Aorta (tissue), 5 donors: ENCODE measurements around the gene HSD11B2. TPM values are rescaled to one million over a fixed set of nuclear protein-coding genes. Genes with fewer than 3 reads are reported as not detected.

ENCODE experiments used
- ATAC-seq: fragments of 200-7000 bp; cut with Tn5 transposase; one replicate; pipeline ENCODE4 v1.9.1; 2022; ENCODE audit warnings: moderate library complexity; ENCODE audit not compliant: low FRiP score
- DNase-seq, 2 donors: peaks; one replicate each; pipeline ENCODE4 v3.0.0-alpha.2; 2020
- H3K27ac ChIP-seq, 2 donors: one replicate each; pipeline ENCODE4 v1.5.1; 2013; ENCODE audit warnings: low read length in 2 of 2, mild to moderate bottlenecking in 2 of 2, moderate library complexity in 2 of 2, control low read depth in 1 of 2, inconsistent platforms in 1 of 2, low read depth in 1 of 2
- H3K27me3 ChIP-seq, 2 donors: one replicate each; pipeline ENCODE4 v1.6.1; 2013; ENCODE audit warnings: control low read depth in 1 of 2, low read length in 1 of 2, mild to moderate bottlenecking in 1 of 2, moderate library complexity in 1 of 2; ENCODE audit not compliant: insufficient read depth in 2 of 2, control insufficient read depth in 1 of 2
- H3K36me3 ChIP-seq, 2 donors: one replicate each; pipeline ENCODE4 v1.6.1; 2013; ENCODE audit warnings: control low read depth in 1 of 2, low read length in 1 of 2, mild to moderate bottlenecking in 1 of 2; ENCODE audit not compliant: insufficient read depth in 2 of 2, control insufficient read depth in 1 of 2
- H3K4me1 ChIP-seq, 2 donors: one replicate each; pipeline ENCODE4 v1.6.1; 2013; ENCODE audit warnings: low read length in 2 of 2, control low read depth in 1 of 2, mild to moderate bottlenecking in 1 of 2, moderate library complexity in 1 of 2; ENCODE audit not compliant: insufficient read depth in 2 of 2, control insufficient read depth in 1 of 2
- H3K4me3 ChIP-seq, 2 donors: one replicate each; pipeline ENCODE4 v1.5.1; 2013; ENCODE audit warnings: low read length in 2 of 2, control low read depth in 1 of 2, mild to moderate bottlenecking in 1 of 2
- H3K9me3 ChIP-seq: one replicate; pipeline ENCODE4 v1.6.1; 2013; ENCODE audit warnings: mild to moderate bottlenecking, low read length; ENCODE audit not compliant: control insufficient read depth
- WGBS, 2 donors: extraction: QIAGEN DNeasy Blood & Tissue Kit; methylation state at CpG; one replicate each; pipeline ENCODE4 v1.1.7; 2013; 5-methylcytosine and 5-hydroxymethylcytosine counted together
- intact Hi-C, 2 donors: fragments of 100-400 bp; cut with DNase I; formaldehyde crosslinking; loops; one replicate each; pipeline versions ENCODE4 v1.14.2 to v1.15.0; 2022
- polyA plus RNA-seq, 2 donors: library from polyadenylated mRNA; stranded (reverse); fragments of 200-250 nt; gene quantifications; one replicate each; pipeline ENCODE4 v1.2.3, GENCODE V29; 2013
- total RNA-seq, 2 donors: library from RNA; stranded (reverse); fragmentation: NEBNext Ultra II Directional; extraction: Animal tissue kit (Norgen Biotek cat#: 25700); gene quantifications; one replicate each; pipeline ENCODE4 v1.2.1, GENCODE V29; 2021
- donor health status: healthy with polysubstance abuse.
- donor health status: Bipolar disorder and iron deficiency.
- donor health status: DM: no; HTN: no; CAD: no.
- donor health status: DM: no; HTN: no; CAD: no.
- donor health status: DM: yes; HTN: yes; CAD: no.

HSD11B2 gene
- total and polyA plus RNA-seq, 4 donors, result 1.1 to 13.3 TPM; not detected in 2

DNA sequence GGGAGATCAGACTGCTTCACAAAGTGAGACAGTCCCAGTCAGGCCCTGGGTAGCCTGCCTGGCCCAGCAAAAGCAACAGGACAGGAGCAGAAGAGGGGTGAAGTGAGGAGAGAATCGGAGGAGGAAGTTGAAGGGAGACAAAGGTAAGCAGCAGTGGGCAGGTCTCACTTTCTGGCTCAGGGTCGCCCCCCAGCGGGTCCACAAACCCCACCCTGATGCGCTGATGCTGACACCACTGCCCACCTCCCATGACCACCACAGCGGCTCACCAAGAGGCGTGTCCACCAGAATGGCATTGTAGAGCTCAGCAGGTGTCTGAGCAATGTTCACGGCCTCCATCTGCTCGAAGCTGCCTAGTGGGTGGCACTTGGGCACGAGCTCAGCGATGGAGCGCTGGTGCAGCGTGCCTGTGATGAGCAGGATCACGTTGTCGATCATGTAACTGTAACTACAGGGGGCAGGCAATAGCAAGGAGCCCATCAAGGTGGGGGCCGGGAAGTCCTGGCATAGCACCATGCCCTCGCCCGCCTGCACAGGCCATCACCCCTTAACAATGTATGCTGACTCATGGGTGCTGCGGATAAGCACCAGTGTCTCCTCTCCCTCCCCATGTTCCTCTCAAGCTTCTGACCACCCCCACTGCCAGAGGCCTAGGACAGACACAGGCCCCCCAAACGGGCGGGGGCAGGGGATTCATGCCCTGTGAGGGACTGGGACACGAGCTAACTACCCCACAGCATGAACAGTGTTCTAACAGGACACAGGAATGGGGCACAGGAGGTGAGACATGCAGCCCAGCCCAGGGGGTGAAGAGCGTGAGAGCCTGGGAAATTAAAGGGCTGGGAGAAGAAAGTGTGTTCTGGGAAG is 13.6 kb downstream of the HSD11B2 start:
- ATAC-seq, result no peak
- intact Hi-C loops, result no loop called here
- H3K27me3 ChIP-seq, result no peaks in the 10 kb centered on the region
- 87 to 88% methylated on average over 22 of the region's 22 CpGs for WGBS, 2 donors
- H3K9me3 ChIP-seq, result no peaks in the 10 kb centered on the region
- H3K36me3 ChIP-seq, result no peaks in the 10 kb centered on the region
- H3K4me3 ChIP-seq, result no peak overlapping the region
- no peak for DNase-seq
- no peaks in the 10 kb centered on the region for H3K4me1 ChIP-seq
- H3K27ac ChIP-seq, result no peak overlapping the region

DNA sequence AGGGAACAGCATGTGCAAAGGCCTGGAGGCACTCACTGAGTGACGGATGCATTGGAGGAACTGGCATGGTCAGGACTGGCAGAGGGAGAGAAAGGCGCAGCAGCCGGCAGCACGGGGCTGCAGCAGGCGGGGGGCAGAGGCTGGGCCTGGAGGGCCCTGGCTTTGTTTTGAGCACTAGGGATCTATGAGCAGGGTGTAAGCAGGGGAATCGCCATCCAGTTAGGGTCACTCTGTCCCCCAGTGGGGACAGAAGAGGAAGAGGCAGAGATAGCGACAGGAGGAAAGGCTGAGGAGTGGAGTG is 14.2 kb downstream of the HSD11B2 start:
- H3K9me3 ChIP-seq, result no peaks in the 10 kb centered on the region
- no peak overlapping the region for H3K4me3 ChIP-seq
- intact Hi-C loops, result no loop called here
- H3K4me1 ChIP-seq, result no peaks in the 10 kb centered on the region
- H3K36me3 ChIP-seq, result peaks cover 0 to 2% of the 10 kb centered on the region in 2 donors
- H3K27ac ChIP-seq, result no peak overlapping the region
- DNase-seq (no peak), ATAC-seq (no peak)
- H3K27me3 ChIP-seq, result no peaks in the 10 kb centered on the region
- WGBS, 2 donors, result 91 to 93% methylated on average over 7 of the region's 7 CpGs

DNA sequence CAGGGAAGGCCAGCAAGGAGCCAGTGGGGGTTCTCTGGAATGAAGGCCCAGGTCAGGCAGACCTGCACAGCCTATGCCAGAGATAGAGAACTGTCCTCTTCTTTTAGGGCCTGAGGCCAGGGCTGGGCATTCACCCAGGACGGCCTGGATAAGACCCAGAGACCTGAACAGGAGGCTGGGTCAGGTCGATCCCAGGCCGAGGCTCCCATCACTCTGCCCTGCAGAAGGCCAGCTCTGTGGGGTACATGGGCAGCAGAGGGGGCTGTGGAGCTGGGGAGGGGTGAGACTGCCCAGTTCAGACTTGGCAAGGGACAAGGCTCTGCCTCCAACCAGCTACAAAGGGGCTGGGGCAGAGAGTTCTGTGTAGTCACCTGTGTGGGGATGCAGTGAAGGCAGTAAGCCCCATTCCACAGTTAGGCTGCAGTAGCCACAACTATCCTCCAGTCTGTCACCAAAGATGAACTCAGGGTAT is 14.6 kb downstream of the HSD11B2 start:
- H3K36me3 ChIP-seq, result peaks cover 0 to 2% of the 10 kb centered on the region in 2 donors
- DNase-seq (no peak), ATAC-seq (no peak)
- 71 to 74% methylated on average over 3 of the region's 3 CpGs for WGBS, 2 donors
- no peaks in the 10 kb centered on the region for H3K27me3 ChIP-seq
- intact Hi-C loops, result no loop called here
- H3K9me3 ChIP-seq, result no peaks in the 10 kb centered on the region
- no peaks in the 10 kb centered on the region for H3K4me1 ChIP-seq
- no peak overlapping the region for H3K4me3 ChIP-seq
- no peak overlapping the region for H3K27ac ChIP-seq

DNA sequence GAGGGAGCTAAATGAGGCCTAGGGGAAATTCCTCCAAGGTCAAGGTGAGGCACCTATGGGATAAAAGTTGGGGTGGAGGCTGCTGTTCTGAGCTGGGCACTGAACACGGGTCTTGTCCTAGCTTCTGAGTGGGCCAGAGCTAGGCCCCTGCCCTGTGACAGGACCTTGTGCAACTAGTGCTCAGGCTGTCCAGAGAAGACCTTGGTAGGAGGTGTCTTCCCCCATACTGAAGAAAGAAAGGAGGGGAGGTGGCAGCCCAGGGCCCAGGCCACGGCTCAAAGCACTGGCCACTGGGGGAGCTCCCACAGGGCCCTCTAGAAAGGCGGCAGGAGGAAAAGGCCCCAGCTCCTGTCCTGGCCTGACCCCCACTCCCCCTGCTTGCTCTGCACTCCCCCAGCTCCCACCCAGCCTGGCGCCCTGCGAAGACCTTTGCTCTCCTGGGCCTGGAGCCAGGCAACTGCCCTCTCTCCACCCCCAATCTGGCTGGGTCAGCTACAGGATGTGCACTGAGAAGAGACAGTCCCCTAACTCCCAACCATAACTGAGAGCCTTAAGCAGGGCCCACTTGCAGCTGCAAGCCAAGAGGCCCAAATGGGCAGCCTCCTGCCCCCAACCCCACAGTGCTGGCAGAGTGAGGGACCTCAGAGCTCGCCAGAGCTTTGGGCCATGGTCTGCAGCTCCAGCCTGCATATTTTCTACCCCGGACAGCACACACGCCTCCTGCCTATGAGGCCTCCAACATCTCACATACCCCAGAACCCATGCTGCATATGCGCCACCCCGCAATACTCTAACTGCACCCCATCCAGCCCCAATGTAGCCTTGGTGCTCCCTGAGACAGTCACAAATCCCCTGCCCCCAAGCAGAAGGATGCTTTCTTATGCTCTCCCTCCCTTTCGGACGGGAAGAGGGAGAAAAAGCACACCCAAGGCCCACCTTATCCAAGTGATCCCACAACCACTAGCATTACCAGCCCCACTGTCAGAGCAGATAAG is 15.3 kb downstream of the HSD11B2 start:
- H3K9me3 ChIP-seq, result no peaks in the 10 kb centered on the region
- no peak for DNase-seq
- WGBS, 2 donors, result 84 to 85% methylated on average over 11 to 12 of the region's 12 CpGs
- intact Hi-C loops, result no loop called here
- H3K36me3 ChIP-seq, result peaks cover 0 to 2% of the 10 kb centered on the region in 2 donors
- ATAC-seq, result no peak
- no peak overlapping the region for H3K4me3 ChIP-seq
- no peaks in the 10 kb centered on the region for H3K4me1 ChIP-seq
- no peak overlapping the region for H3K27ac ChIP-seq
- no peaks in the 10 kb centered on the region for H3K27me3 ChIP-seq

DNA sequence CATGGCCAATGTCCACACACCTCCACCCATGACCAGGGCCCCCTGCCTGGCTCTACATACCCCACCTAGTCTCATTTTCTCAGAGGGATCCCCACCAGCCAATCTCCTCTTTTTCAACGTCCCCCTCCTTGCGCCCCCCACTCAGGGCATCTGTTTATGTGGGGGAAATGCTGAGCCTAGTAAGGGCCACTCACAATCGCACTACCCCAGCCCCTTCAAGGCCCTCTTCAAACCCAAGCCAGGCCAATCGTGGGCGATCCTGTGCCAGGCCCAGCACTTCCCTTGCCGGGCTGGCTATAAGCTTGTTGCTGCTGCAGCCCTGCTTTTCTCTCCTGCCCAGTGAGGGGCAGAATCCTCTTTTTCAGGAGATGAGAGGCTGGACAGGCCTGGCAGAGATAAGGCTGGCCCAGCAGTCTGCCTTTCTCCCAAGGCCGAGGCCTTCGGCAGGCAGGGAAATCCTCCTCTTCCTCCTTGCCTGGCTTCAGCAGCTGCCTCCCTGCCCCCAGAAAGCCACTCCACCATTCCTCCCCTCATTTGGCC is 16.1 kb downstream of the HSD11B2 start:
- H3K27me3 ChIP-seq, result no peaks in the 10 kb centered on the region
- 91 to 96% methylated on average over 8 of the region's 8 CpGs for WGBS, 2 donors
- H3K9me3 ChIP-seq, result no peaks in the 10 kb centered on the region
- H3K4me3 ChIP-seq, result no peak overlapping the region
- no peaks in the 10 kb centered on the region for H3K4me1 ChIP-seq
- peaks cover 0 to 2% of the 10 kb centered on the region in 2 donors for H3K36me3 ChIP-seq
- intact Hi-C loops, result no loop called here
- no peak overlapping the region for H3K27ac ChIP-seq
- DNase-seq (no peak), ATAC-seq (no peak)

DNA sequence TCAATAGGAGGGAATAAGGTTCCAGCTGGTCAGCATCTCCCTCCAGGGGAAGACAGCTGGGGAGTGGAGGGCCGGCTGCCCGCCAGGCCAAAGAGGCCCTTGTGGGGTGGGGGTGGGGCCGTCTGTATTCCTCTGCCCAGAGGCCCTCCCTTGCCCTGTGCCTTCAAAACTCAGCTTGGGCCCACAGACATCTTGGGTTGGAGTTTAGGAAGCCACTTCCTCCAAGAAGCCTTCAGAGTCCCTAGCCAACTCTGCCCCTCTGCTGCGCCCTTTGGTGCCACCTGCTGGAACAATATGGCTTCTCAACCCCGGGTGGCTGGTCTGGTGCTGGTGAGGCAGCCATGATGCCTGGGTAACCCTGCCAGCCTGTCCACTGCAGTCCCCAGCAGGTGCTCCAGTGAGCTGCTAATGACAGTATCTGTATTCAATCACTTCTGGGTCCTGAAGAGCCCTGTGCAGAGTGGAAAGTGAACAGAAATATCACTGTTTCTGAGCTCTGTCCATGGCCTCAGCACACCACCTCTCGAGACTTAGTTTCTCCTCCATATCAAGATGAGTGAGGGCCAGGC is 16.7 kb downstream of the HSD11B2 start:
- no peaks in the 10 kb centered on the region for H3K4me1 ChIP-seq

DNA sequence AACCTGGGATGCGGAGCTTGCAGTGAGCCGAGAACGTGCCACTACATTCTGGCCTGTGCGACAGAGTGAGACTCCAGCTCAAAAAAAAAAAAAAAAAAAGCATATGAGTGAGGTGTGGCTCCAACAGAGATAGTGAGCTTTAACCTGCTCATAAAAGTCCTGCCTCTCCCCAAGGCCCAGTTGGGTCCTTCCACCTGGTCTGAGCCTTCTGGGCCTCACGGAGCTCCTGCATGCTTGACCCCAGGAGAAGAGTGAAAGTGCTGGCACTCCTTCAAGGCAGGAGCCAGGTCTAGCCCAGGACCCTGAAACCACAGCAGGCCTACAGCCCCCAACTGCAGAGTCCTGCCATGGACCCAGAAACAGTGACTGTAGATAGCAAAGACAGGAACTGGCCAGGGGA is 17.7 kb downstream of the HSD11B2 start:
- no peaks in the 10 kb centered on the region for H3K9me3 ChIP-seq
- H3K27ac ChIP-seq, result no peak overlapping the region
- no peaks in the 10 kb centered on the region for H3K4me1 ChIP-seq
- intact Hi-C loops, result no loop called here
- 95 to 99% methylated on average over 5 of the region's 5 CpGs for whole genome bisulfite sequencing, 2 donors
- no peak for DNase-seq
- no peak for ATAC-seq
- no peak overlapping the region for H3K4me3 ChIP-seq
- H3K27me3 ChIP-seq, result no peaks in the 10 kb centered on the region
- peaks cover 0 to 4% of the 10 kb centered on the region in 2 donors for H3K36me3 ChIP-seq

More for the DNA sequence above, 16.7 kb downstream of the HSD11B2 start:
- Histone ChIP-seq H3K27ac (no peak overlapping the region), H3K4me3 (no peak overlapping the region), H3K36me3 (peaks cover 0 to 2% of the 10 kb centered on the region in 2 donors), H3K27me3 (no peaks in the 10 kb centered on the region), H3K9me3 (no peaks in the 10 kb centered on the region)
- DNase-seq (no peak), ATAC-seq (no peak)
- whole genome bisulfite sequencing, 2 donors, result 81 to 84% methylated on average over 6 of the region's 6 CpGs
- intact Hi-C loops, result no loop called here

DNA sequence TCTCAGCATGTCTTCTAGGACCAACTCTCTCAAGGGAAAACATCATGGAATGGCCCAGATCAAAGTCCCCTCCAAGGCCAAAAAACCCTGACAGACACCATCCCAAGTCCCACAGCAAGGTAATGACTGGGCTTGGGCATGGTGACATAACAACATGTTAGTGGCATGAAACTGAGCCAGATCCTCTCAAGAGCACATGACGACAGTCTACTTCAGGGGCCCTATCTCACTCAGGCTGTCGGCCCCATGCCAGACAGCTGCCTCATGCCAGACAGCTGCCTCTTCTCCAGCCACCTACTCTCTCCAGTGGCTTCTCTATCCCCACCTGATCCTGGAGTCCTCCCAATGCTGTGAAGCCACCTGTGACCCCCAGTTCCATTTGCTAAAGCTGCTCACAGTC is 18.4 kb downstream of the HSD11B2 start:
- Histone ChIP-seq H3K4me3 (no peak overlapping the region), H3K27me3 (no peaks in the 10 kb centered on the region), H3K4me1 (no peaks in the 10 kb centered on the region), H3K27ac (no peak overlapping the region), H3K9me3 (no peaks in the 10 kb centered on the region), H3K36me3 (peaks cover 0 to 4% of the 10 kb centered on the region in 2 donors)
- ATAC-seq (no peak), DNase-seq (no peak)
- WGBS, 2 donors, result 45 to 48% methylated on average over 2 of the region's 2 CpGs
- intact Hi-C loops, result no loop called here
